Measurements from ENCODE around the gene ZMAT5.
"Not testable (repeated sequence)": the region's sequence is repeated elsewhere in the genome, so short reads cannot be mapped to it uniquely, and the experiment has no call there.

ZMAT5 gene

GRCh38 chr22:29786031-29786430 lies 19.2 kb upstream of the ZMAT5 start:
- DNase-seq (ENCODE audit: low read depth), result no peak

DNA sequence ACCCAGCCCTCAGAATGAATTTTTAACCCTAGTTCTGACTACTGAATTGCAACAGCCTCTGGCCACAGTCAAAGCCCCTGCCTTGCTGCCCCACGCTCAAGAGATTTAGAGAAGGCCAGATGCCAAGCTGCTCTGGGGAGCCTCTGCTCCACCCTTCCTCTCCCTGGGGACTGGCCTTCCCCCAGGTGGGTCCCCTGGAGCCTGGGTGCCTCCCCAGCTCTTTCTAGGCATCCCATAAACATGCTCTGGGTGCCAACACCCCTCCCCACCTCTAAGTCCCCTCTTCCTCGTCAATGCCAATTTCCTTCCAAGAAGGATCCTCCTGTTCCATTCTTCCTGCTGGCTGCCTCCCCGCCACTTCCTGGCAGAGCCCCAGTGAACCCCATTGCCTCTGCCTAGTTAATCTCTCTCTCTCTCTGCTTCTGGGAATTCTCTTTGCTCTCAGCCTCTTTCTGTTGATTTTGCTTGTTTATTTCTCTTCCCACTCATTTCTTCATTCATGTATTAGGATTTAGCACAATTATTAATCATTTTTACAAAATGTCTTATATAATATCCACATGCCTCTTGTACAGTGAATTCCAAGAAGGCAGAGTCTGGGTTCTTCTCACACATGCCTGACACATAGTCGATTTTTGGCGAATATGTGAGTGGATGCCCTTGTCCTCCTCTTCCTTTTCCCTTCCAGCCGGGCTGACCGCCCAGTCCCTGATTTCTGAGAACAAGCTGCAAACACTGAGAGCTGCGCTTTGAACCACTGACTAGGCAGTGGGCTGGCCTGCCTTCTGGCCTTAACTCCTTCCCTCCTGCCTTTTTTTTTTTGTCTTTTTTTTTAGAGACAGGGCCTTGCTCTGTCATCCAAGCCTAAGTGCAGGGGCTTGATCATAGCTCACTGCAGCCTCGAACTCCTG lies 17.9 kb upstream of the ZMAT5 start:
- DNase-seq (ENCODE audit: low read depth), result no peak

DNA sequence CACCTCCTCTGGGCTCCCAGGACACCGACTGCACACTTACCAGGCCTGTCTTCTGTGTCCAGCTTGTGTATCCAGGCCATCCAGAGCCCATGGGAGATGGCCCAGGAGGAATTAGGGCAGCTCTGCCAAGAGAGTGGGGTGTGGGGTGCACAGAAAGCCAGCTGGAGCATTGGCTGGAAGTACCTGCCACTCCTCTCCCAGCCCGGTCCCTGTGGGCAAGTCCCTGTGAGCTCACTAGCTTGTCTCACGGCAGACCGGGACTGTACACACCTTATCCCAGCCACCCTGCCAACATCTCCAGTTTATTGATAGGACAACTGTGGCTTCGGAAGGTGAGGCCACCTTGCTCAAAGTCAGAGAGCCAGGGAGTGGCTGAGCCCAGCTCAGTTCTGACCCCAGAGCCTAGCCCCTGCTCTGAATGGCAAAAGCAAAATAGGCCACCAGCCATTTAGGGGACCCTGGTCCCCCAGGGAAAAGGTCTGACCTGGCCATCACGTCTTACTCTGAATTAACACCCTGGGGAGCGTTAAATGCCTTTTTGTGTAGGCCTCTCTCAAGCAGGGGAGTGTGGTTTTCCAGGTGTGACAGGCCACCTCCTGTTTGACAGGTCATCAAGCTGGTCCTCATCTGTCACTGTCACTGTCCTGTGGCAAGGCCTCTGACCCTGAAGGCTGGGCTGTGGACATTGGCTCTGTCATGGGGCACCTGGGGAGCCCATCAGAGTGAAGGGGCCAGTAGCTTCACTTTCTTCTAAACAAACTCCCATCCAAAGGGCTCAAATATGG lies 15.4 kb upstream of the ZMAT5 start:
- DNase-seq (ENCODE audit: low read depth), result no peak

DNA sequence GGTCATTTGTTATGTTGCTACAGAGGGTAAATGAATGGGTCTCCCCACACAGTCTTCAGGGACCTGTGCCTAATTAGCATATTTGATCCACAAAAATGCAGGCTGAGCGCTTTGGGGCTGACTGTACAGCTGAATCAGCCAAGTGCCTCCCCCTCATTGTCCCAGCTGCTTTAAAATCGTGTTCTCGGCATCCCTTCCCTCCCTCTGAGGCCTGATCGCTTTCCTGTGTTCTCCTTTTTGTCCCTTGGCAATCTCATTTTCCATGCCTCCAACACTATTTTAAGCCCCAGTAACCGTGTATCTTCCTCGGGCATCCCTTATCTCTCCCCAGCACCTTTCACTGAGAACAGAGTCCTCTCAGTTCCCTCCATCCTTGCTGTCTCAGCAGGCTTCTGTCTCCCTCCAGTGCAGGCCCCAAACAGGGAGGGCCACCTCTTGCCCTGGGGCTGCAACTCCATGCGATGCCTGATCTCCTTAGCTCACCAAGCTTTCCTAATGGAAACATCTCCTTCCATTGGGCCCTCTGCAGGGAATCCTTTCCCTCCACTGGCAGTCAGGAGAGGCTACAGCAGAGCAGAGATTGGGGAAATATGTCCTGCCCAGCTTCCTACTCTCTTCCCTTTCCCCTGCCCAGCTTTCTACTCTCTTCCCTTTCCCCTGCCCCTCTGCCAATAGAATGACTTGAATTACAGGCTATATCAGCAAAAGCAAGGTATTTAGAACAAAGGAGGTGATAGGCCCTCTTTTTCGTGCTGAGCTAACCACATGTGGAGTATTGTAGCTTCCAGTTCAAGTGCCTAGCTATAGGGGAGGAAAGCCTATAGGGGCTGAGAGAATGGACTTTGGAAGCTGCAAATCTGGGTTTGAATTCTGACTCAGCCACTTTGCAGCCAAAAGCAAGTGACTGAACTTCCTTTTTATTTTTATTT lies 14.2 kb upstream of the ZMAT5 start:
- no peak for DNase-seq (ENCODE audit: low read depth)

DNA sequence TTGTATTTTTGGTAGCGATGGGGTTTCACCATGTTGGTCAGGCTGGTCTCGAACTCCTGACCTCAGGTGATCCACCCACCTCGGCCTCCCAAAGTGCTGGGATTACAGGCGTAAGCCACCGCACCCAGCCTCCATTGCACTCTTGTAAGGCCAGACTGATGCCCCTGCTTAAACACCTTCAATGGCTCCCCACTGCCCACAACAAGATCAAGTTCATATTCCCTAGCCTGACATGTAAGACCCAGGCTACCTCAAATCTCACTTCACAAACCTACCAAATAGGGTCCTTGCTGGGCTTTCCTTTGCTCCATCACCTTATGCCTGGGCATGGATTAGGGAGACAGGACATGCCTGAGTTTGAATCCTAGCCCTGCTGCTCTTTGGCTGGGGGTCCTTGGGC lies 13.4 kb upstream of the ZMAT5 start:
- DNase-seq (ENCODE audit: low read depth), result no peak

GRCh38 chr22:29773233-29773632 lies 6.4 kb upstream of the ZMAT5 start:
- no peak for DNase-seq (ENCODE audit: low read depth)

- DNase-seq (ENCODE audit: low read depth), result no peak
Observed at GRCh38 chr22:29772170-29772641, 5.4 kb upstream of the ZMAT5 start.

- DNase-seq (ENCODE audit: low read depth), result no peak
Observed at GRCh38 chr22:29769723-29770321, 3.0 kb upstream of the ZMAT5 start.

DNA sequence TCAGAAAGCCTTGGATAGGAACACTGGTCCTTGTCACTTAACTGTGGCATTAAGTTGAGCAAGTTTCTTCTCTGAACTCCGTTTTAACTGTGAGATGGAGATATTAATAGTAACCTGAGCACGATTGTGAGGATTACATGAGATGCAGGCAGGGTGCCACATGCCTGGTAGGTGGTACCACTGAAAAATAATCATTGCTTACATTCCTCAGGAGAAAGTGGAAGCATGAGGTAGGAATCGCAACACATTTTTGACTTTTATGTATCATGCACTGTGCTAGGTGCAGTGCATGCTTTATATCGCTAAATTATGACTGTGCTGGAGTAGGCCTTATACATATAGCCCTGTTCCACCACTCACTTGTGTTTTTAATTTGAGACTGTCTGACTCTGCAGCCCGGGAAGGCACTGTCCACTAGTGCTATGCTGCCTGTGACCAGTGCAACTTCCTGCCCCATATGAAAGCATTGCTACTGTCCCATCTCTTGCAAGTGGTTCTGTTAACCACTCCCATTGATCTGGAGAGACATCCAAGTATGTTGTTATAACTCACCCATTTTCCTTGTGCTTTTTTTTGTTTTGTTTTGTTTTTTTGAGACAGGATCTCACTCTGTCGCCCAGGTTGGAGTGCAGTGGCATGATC lies 1.4 kb upstream of the ZMAT5 start:
- no peak for DNase-seq (ENCODE audit: low read depth)

GRCh38 chr22:29767171-29768051 lies 604 bp upstream of the ZMAT5 start, which contains the start of gene UQCR10:
Gene UQCR10 (plus strand): TSS chr22:29767369. CDS start chr22:29767399, 30 bp downstream.
- peak; percentile 64 for DNase-seq (ENCODE audit: low read depth)

DNA sequence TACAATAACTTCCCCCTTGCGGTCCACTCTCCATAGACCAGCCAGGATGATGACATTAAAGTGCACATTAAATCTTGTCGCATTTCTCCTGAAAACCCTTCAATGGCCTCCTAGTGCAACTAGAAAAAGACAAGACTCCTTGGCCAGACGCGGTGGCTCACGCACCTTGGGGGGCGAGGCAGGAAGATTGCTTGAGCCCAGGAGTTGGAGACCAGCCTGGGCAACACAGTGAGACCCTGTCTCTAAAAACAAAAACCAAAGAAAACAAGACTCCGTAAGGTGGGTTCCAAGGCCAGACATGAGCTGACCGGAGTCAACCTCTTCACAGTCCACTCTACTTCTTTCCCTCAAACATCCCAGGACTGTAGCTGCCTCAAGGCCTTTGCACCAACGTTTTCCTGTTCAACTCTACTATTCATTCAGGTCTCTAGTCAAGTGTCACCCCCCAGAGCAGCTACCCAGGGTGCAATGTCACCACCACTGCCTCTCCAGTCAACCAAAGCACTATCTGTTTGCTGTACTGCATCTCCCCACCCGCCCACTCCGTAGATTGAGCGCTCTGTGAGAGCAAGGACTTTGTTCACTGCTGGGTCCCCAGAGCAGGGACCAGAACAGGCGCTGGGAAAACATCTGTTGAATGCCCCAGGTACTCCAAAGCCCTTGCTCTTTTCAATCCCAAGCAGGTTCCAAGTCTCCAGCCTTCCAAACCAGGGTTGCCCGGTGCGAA lies 739 bp downstream of the ZMAT5 start:
- DNase-seq (ENCODE audit: low read depth), result no peak

DNA sequence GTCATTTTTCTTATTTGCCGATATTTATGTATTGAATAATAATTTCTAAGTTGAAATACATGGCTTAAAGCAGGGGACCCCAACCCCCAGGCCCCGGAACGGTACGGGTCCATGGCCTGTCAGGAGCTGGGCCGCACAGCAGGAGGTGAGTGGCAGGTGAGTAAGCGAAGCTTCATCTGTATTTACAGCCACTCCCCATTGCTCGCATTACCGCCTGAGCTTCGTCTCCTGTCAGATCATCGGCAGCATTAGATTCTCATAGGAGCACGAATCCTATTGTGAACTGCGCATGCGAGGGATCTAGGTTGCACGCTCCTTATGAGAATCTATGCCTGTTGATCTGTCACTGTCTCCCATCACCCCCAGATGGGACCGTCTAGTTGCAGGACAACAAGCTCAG lies 4.5 kb downstream of the ZMAT5 start:
- DNase-seq (ENCODE audit: low read depth), result no peak

GRCh38 chr22:29758959-29759358 lies 7.8 kb downstream of the ZMAT5 start:
- no peak for DNase-seq (ENCODE audit: low read depth)

DNA sequence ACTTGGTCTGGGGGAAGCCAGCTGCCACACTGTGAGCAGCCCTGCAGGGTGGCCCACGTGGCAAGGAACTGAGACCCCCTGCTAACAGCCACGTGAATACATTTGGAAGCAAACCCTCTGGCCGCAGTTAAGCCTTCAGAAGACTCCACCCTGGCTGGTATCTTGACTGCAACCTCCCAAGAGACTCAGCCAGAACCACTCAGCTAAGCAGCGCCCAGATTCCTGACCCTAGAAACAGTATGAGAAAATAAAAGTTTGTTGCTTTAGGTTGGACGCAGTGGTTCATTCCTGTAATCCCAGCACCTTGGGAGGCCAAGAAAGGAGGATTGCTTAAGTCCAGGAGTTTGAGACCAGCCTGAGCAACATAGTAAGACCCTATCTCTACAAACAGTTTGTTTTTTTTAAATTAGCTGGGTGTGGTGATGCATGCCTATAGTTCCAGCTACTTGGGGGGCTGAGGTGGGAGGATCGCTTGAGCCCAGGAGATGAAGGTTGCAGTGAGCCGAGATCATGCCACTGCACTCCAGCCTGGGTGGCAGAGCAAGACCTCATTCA lies 8.7 kb downstream of the ZMAT5 start:
- DNase-seq (ENCODE audit: low read depth), result no peak

DNA sequence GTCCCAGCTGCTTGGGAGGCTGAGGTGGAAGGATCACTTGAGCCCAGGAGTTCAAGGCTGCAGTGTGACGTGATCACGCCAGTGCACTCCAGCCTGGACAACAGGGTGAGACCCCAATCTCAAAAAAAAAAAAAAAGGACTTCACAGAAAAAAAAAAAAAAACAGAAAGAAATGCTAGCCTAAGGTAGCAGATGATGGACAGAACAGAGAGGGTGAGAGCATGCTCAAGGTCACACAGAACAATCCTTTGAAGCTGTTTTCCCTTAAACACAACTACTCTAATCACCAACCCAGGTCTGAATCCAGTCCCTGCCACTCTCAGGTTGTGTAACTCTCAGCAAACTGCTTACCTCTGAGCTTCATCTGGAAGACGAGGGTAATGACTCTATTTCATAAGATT lies 9.7 kb downstream of the ZMAT5 start:
- DNase-seq (ENCODE audit: low read depth), result no peak

DNA sequence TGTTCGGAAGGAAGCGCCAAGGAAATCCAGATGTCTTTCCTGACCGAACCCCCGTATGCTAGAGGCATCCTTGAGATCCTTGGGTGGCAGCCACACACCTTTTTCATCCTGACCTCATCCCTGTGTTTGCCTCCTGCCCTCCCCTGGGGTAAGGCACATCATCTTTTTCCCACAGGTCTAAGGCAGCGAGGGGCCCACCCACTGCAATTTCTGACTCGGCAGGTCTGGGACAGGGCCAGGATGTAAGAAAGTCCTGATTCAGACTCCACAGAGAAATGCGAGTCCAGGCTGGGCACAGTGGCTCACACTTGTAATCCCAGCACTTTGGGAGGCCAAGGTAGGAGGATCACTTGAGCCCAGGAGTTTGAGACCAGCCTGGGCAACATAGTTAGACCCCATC lies 10.5 kb downstream of the ZMAT5 start:
- no peak for DNase-seq (ENCODE audit: low read depth)

DNA sequence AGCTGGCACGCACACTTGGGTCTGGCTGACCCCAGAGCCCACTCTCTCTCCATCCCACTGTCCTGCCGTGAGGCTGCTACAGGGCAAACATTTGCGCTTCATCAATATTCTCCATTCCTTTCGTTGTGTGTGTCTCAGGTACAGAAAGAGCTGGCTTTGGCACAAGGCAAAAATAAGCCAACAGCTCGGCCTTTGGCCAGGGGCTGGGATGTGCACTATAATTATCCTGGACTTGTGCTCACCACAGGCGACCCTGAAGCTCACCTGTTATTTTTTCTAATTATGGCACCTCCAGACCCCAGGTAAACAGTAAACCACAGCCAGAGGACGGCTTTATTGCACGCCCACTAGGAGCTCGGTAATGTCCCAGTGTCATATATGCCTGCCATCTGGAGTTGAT lies 10.9 kb downstream of the ZMAT5 start:
- no peak for DNase-seq (ENCODE audit: low read depth)

DNA sequence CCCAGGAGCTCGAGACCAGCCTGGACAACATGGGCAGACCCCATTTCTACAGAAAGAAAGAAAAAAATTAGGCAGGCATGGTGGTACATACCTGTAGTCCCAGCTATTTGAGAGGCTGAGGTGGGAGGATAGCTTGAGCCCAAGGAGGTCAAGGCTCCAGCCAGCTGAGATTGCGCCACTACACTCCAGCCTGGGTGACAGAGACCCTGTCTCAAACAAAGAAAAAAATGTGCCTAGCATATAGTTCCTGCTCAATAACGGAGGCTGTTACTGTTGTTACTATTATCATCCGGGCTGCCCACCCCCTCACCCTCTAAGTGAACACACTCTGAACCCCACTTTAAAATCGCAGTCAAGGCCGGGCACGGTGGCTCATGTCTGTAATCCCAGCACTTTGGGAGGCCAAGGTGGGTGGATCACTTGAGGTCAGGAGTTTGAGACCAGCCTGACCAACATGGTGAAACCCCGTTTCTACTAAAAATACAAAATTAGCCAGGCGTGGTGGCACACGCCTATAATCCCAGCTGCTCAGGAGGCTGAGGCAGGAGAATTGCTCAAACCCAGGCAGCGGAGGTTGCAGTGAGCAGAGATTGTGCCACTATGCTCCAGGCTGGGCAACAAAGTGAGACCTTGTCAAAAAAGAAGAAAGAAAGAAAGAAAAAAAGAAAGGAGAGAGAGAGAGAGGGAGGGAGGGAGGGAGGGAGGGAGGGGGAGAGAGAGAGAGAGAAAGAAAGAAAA lies 12.0 kb downstream of the ZMAT5 start:
- not testable (repeated sequence) for DNase-seq (ENCODE audit: low read depth)

Measured in CMK (cell line).